ENCODE measurements around the gene ATXN10.

ATXN10 gene

DNA sequence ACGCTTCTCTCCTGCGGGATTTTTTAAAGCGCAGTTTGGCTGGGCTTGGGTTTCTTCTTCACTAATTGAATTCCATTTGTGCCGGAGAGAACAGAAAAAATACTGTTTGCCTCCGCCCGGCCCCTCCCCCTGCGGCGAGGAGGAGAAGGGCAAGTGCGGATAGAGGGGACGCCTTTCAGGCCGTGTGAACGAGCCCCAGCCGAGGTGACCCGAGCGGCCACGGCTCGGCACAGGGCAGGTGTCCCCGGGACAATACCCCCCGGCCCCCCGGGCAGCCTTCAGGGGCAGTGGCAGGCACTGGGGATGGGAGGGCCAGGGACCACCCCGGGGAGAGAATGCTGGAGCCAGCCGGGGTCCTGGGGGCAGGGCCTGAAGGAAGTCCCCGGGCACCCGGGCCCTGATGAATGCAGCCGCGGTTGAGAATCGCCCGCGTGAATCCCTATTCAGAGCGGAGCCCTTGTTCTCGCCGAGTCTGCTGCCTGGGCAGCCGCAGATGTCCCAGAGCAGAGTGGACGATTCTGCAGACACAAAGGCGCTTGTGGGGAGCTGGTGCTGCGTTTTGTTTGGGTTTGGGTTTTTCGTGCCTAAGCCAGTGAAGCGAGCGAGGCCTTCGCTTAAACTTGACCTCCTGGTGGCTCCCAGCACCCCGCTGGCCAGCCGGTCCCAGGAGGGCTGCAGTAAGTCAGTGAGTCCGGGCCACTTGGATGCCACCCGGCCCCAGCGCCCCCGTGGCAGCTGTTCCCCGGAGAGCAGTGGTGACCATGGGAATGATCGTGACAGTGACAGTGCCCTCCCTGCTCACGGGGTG is 209.3 kb downstream of the ATXN10 start:
- TF ChIP-seq CTCF (conservative IDR thresholded peaks at IDR 0.05) (no peak), ZFX (IDR thresholded peaks at IDR 0.05) (no peak)
- H3K27ac ChIP-seq, result no peak overlapping the region

DNA sequence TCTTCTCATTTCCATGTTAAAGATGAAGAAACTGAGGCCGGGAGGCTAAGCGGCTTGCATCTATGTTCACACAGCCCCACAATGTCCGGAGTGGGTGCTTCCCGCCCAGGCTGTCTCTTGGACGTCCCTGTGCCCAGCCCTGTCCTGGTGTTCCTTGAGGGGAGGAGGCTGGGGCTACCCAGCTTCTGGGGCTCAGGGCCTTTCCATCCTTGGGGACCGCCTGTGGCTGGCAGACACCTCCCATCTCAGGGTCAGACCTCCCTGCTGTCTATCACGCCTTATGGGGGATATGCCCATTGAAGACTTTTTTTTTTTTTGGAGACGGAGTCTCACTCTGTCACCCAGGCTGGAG is 209.9 kb downstream of the ATXN10 start:
- TF ChIP-seq ZFX (IDR thresholded peaks at IDR 0.05) (no peak), CTCF (conservative IDR thresholded peaks at IDR 0.05) (no peak)
- H3K27ac ChIP-seq, result no peak overlapping the region

DNA sequence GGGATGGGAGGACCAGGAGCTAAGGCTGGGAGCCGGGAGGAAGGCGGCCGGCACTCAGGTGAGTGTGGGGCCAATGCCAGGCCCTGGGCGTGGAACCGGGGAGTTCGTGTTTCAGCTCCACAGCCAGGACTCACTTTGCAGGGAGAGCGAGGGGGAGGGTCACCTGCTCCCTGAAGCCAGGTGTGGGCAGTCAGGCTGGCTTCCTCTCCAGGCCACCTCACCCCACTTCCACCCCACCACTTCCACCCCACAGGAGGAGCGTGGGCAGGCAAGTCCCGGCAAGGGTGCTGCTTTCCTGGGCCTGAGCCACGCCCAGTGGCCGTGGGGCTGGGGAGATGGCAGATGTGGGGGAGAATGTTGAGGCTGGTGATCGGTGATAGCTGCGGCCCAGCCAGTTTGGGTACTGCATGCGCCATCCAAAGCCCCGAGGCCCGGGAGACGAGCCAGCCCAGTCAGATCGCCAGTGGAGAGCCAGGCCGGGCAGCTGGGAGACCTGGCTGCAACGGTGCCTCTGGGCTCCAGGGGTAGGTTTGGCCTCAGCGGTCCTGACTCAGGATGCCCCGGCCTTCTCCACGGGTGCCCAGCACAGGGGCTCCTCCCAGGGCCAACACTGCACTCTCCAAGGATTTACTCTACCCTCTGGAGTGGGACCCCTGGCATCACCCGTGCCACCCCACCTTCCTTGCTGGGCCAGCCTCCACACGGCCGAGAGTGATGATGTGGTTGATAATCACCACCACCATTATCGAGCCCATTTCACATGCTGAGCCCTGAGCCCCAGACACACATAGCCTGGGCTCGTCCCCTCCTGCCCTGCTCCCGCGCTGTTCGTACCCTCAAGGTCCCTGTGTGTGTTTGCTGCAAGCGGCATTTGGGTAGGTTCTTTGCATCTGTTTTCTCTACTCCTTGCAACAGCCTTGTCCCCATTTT is 211.5 kb downstream of the ATXN10 start:
- H3K27ac ChIP-seq, result no peak overlapping the region
- TF ChIP-seq CTCF (conservative IDR thresholded peaks at IDR 0.05) (no peak), ZFX (IDR thresholded peaks at IDR 0.05) (no peak)

- H3K27ac ChIP-seq, result no peak overlapping the region
- TF ChIP-seq CTCF (conservative IDR thresholded peaks at IDR 0.05) (no peak), ZFX (IDR thresholded peaks at IDR 0.05) (no peak)
Observed at GRCh38 chr22:45883811-45884170, 212.2 kb downstream of the ATXN10 start.

DNA sequence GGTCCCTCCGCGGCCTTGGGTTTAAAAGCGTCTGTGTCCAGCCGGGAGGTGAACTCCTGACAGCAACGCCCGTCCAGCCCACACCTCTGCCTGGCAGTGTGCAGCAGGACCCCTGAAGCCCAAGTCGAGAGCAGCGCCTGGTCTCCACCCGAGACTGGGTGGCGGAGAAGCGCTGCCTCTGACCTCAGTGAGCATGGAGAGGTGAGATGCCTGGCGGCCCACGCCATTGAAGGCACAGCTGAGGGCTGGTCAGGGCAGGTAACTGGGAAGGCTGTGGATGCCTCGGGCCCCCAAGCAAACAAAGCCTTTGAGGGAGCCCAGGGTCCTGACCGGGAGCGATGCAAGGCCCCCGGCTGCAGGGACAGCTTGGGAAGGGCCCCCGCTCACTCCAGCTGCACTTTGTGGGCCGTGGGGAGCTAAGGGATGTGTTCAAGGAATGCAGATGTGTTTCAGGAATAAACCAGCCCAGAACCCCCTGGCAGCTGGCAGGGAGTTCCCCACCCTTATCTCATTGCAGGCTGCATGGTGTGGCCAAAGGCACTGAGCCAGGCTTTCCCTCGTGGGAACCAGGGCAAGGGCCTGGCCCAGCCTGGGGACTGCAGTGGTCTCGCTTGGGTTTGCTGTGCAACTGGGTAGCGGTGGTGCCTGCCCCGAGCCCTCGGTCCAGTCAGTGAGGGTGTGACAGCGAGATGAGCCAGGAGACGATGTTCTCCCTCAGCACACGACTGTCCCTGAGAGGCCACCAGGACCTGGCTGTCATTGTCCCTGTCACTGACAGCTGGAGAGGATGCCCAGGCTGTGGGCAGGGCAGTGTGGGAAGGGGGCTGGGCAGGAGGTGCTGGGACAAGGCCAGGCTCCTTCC is 212.8 kb downstream of the ATXN10 start:
- TF ChIP-seq ZFX (IDR thresholded peaks at IDR 0.05), result no peak
- no peak for TF ChIP-seq CTCF (conservative IDR thresholded peaks at IDR 0.05)
- no peak overlapping the region for H3K27ac ChIP-seq

GRCh38 chr22:45885171-45885840 is 213.7 kb downstream of the ATXN10 start:
- no peak for TF ChIP-seq ZFX (IDR thresholded peaks at IDR 0.05)
- TF ChIP-seq CTCF (conservative IDR thresholded peaks at IDR 0.05), result no peak
- no peak overlapping the region for H3K27ac ChIP-seq
